Measurements from ENCODE around the gene HSD17B3. TPM values are rescaled to one million over a fixed set of nuclear protein-coding genes. Genes with fewer than 3 reads are reported as not detected.
"Not testable (repeated sequence)": the region's sequence is repeated elsewhere in the genome, so short reads cannot be mapped to it uniquely, and the experiment has no call there.

HSD17B3 gene
- total and polyA plus RNA-seq, 2 of the 13 experiments (the other 11 are each of a cell fraction or from before 2014, with no cell fraction given): 0.12 TPM; not detected in 1

DNA sequence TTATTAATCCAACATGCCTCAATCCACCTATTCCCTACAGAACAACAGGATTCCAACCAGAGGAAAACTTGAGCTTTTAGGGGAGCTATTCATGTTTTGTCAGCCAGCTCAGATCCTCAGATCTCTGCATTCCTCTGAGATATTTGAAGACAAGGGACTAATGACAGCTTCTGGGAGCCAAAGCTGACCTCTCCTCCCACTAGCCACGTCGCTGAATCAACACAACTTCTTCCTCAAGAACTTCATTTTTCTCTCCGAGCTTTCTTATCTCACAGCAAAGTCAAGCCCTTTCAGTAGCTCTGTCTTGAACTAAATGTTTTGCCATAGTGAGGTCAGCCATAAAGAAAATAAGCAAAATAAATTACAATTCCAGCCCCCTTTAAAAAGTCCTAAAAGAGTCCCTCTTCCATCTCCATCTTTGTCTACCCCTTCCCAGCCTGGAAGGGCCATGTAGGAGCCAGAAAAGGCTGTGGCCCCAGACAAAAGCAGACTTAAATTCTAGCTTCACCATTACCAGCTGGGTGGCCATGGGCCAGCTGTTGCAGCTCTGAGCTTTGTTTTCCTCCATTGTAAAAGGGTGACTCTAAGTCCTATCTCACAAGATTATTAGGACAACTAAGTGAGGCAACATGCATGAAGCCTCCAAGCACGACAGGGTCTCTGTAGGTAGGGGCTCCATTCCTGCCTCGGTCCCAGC lies 65.0 kb downstream of the HSD17B3 start:
- intact Hi-C loops (cut with micrococcal nuclease; ENCODE audit: unreplicated experiment) (no loop called here), in situ Hi-C loops (cut with HindIII; ENCODE audit: extremely low pct_ligation_motif_present, low pct_unique_long_range_greater_than_20kb) (loop anchor here (5.0 kb wide), 1 partner anchor 80 kb away; no protein-coding TSS in a partner anchor)
- Histone ChIP-seq H3K27ac (ENCODE audit: extremely low read length, insufficient read depth, low read length) (no peak overlapping the region), H3K4me2 (ENCODE audit: low read depth, low read length) (no peak overlapping the region), H3K4me3 (replicated peaks in 1 of 3; ENCODE audit: insufficient read depth in 1 of 3, low read depth in 2 of 3, low read length in 3 of 3) (no peak overlapping the region), H4K20me1 (ENCODE audit: insufficient read depth, low read length) (no peaks in the 10 kb centered on the region), H3K4me1 (ENCODE audit: insufficient read depth, low read length) (no peaks in the 10 kb centered on the region), H3K9me3 (ENCODE audit: low read length) (no peaks in the 10 kb centered on the region), H2AFZ (ENCODE audit: low read length) (no peak overlapping the region), H3K36me3 (replicated peaks in 1 of 2; ENCODE audit: control insufficient read depth in 1 of 2, insufficient read depth in 2 of 2, low read length in 2 of 2) (no peaks in the 10 kb centered on the region), H3K9ac (ENCODE audit: insufficient read depth, low read depth, low read length) (no peak overlapping the region), H3K27me3 (ENCODE audit: control insufficient read depth in 1 of 2, insufficient read depth in 2 of 2, low read length in 2 of 2) (peaks cover 2 to 7% of the 10 kb centered on the region in 2 experiments; a peak in 3 of 5 replicates), H3K79me2 (ENCODE audit: insufficient read depth, low read length) (no peaks in the 10 kb centered on the region)
- no peak for TF ChIP-seq RAD51 (IDR thresholded peaks at IDR 0.05; ENCODE audit: borderline replicate concordance)
- DNase-seq (ENCODE audit: low spot score) (no peak), FAIRE-seq (no peak), ATAC-seq (no peak)
- CTCF ChIA-PET (ENCODE audit: low intra/inter-chr PET ratio, low total read pairs): no interaction called here
- POLR2A ChIA-PET: no interaction called here
- 39% methylated on average over 5 of the region's 5 CpGs for WGBS (ENCODE audit: low lambda C conversion rate)
- no TSS peak for BruUV-seq (replicated peaks)

- H3K36me3 ChIP-seq (replicated peaks in 1 of 2; ENCODE audit: control insufficient read depth in 1 of 2, insufficient read depth in 2 of 2, low read length in 2 of 2); ATAC-seq; H3K27me3 ChIP-seq (ENCODE audit: control insufficient read depth in 1 of 2, insufficient read depth in 2 of 2, low read length in 2 of 2); H3K27ac ChIP-seq (ENCODE audit: extremely low read length, insufficient read depth, low read length); CTCF ChIA-PET (ENCODE audit: low intra/inter-chr PET ratio, low total read pairs); H4K20me1 ChIP-seq (ENCODE audit: insufficient read depth, low read length); DNase-seq (ENCODE audit: low spot score); intact Hi-C loops (cut with micrococcal nuclease; ENCODE audit: unreplicated experiment); FAIRE-seq; H3K4me1 ChIP-seq (ENCODE audit: insufficient read depth, low read length); BruUV-seq (replicated peaks); H3K9ac ChIP-seq (ENCODE audit: insufficient read depth, low read depth, low read length); H2AFZ ChIP-seq (ENCODE audit: low read length); H3K9me3 ChIP-seq (ENCODE audit: low read length); H3K79me2 ChIP-seq (ENCODE audit: insufficient read depth, low read length); H3K4me3 ChIP-seq (replicated peaks in 1 of 3; ENCODE audit: insufficient read depth in 1 of 3, low read depth in 2 of 3, low read length in 3 of 3); H3K4me2 ChIP-seq (ENCODE audit: low read depth, low read length); POLR2A ChIA-PET: not testable (repeated sequence)
- in situ Hi-C loops (cut with HindIII; ENCODE audit: extremely low pct_ligation_motif_present, low pct_unique_long_range_greater_than_20kb): loop anchor here (5.0 kb wide), 1 partner anchor 81 kb away; no protein-coding TSS in a partner anchor
- WGBS (ENCODE audit: low lambda C conversion rate): 47% methylated on average over 6 of the region's 6 CpGs
These were observed 65.6 kb downstream of the HSD17B3 start for GRCh38 chr9:96236337-96236736.

Measured in HepG2 (cell line).